GM19099 (cell line): Measurements from ENCODE around the gene ATL2.

Experiments
- POLR2A ChIP-seq: IDR thresholded peaks from 3 replicates; pipeline ENCODE4 v1.6.1; 2011; ENCODE audit warnings: low read depth; ENCODE audit not compliant: insufficient read length; ENCODE audit errors: extremely low read depth

Gene ATL2

GRCh38 chr2:38405917-38406596 is 29.0 kb upstream of the ATL2 start:
- no peak for TF ChIP-seq POLR2A

DNA sequence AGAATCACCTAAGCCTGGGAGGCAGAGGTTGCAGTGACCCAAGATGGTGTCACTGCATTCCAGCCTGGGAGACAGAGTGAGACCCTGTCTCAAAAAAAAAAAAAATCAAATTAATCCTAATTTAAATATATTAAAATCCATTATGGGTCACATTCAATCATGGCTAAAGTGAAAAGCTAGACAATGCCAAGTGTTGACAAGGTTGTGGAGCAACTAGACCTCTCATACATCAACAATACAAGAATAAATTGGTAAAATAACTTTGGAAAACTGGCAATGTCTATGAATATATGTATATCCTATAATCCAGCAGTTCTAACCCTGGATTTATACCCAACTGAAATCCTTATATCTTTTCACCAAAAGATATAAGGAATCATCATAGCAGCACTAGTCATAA is 23.4 kb upstream of the ATL2 start:
- no peak for TF ChIP-seq POLR2A

GRCh38 chr2:38398739-38399138 is 21.7 kb upstream of the ATL2 start:
- no peak for TF ChIP-seq POLR2A

DNA sequence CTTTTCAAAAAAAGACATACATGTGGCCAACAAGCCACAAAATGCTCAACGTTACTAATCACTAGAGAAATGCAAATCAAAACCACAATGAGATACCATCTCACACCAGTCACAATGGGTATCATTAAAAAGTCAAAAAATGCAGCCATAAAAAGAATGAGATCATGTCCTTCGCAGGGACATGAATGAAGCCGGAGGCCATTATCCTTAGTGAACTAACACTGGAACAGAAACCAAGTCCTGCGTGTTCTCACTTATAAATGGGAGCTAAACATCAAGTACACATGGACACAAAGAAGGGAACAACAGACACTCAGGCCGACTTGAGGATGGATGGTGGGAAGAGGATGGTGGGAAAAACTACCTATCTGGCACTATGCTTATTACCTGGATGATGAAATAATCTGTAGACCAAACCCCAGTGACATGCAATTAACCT is 17.8 kb upstream of the ATL2 start:
- TF ChIP-seq POLR2A: no peak

- no peak for TF ChIP-seq POLR2A
These were observed 17.0 kb upstream of the ATL2 start for GRCh38 chr2:38394041-38394440.

DNA sequence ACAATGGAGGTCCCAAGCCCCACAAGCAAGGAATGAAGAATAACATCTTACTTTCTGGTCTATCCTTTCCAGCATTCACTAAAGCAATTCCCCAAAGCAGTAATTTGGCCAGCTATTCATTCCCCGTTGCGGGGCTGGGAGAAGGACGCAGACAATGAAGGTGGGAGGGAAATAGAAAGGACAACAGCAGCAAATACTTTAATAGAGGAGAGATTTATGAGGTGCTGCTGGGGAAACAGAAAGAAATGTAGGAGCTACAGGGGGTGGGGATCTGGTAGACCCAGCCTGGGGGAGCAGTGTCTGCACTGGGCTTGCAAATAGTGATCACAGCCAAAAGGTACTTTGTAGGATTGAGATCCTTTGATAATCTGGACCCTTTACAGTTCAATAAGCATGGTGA is 13.9 kb upstream of the ATL2 start:
- TF ChIP-seq POLR2A: no peak

DNA sequence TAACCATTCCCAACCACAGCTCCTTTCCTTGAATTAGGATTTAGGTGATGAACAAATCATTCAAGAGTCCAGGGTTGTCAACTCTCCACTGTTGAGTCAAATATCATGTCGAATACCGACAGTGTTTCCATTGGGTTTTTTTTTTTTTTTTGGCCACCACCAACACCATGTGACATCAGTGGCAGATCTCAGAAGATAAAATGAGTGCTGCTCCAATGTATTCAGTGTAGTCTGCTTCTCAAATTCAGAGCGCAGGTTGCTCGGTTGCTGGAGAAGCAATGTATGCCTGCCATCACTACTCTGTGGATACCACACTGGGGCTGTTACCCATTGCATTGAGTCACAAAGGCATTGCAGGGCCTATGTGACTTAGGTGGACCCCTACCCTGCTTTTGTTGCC is 10.8 kb upstream of the ATL2 start:
- TF ChIP-seq POLR2A: no peak

DNA sequence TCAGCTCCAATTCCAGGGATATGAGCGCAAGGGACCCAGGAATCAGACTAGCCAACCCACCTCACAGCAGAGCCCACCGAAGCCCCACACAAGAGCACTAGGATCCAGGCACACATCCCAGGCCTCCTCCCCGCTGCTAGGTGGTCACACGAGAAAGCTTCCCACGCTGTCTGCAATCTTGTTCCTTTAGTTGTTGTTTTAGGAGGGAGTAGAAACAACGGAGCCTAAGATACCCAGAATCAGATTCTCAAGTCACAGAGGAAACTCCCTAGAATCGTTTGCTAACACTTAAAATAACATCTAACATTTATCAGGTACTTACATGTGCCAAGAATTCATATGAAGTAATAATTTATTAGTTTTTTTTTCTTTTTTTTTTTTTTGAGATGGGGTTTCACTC is 9.7 kb upstream of the ATL2 start:
- no peak for TF ChIP-seq POLR2A

- TF ChIP-seq POLR2A: no peak
These were observed 9.3 kb upstream of the ATL2 start for GRCh38 chr2:38386377-38386776.

DNA sequence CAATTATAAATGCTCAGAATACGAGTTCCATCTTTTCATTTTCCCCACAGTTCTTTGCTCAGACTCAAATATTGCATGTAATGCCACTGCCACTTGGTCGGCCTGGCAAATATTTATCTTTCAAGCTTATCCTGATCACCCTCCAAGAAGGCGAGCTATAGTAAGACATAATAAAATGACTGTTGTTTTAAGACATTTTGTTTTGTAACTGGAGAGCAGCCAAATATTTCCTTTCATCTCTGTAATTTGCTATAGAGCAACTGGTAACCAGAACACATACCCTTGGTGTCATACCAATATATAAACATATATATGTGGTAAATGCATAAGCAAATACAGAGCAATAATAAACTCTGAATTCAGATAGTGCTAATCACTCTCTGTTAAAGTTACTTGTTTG is 7.3 kb upstream of the ATL2 start:
- no peak for TF ChIP-seq POLR2A

GRCh38 chr2:38381381-38382143 is 4.5 kb upstream of the ATL2 start:
- TF ChIP-seq POLR2A: no peak

DNA sequence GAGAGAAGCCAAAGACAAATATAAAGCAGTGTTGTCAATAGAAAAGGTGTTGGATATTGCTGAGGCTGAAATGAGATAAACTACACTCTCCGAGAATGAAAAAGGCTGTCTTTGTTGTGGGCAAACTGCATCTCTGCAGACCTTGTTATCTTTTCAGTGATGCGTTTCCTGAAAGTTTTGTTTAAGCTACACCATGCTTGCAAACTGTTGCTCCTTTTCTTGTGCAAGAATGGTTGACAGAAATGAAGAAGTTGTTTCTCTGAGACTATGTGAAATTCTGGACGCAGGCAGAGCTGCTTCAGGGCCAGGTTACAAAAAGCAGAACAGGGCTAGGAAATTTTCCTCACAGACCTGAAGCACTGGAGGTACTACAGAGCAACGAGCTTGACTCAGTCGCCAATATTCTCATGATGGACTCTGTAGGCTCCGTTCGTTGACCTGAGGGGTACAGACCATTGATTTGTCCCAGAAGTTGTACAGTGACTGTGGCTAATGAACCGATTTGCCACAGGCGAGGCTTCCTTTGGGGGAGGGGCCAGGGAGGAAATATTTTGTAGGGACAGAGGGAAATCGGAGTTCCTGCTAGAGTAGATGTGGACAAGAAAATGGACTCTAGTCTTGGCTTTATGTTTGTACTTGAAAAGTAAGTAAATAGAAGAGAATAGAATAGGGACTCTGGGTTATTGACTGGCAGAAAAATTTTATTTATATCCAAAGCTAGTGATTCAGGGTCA is 3.5 kb upstream of the ATL2 start:
- TF ChIP-seq POLR2A: no peak

- no peak for TF ChIP-seq POLR2A
These were observed 575 bp downstream of the ATL2 start for GRCh38 chr2:38376346-38377049.

GRCh38 chr2:38375696-38376345 is 1.3 kb downstream of the ATL2 start:
- TF ChIP-seq POLR2A: no peak

DNA sequence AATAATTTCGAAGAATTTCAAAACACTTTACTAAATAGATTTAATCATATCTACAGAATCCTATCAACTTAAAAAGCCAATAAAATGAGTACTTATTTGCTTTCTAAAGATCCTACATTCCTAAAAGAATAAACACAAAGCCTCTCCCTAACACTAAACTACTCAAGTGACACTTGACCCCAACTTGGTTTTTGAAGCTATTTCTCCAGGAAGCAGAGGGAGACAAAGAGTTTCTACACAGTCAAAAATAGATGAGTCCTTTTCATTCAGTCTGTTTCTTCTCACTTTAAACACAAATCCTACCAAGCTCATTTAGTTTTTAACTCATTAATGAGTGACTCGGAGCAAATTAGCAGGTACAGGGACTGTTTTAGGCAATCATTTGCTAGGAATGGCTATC is 2.1 kb downstream of the ATL2 start:
- TF ChIP-seq POLR2A: no peak
